CD4-positive, alpha-beta T cell (primary cell): ENCODE measurements around the gene PDE4B. TPM values are rescaled to one million over a fixed set of nuclear protein-coding genes. Genes with fewer than 3 reads are reported as not detected.

ENCODE experiments used
- ATAC-seq: fragments of 200-7000 bp; cut with Tn5 transposase; one replicate; pipeline ENCODE4 v1.10.0; 2022; ENCODE audit warnings: mild to moderate bottlenecking; ENCODE audit not compliant: poor library complexity
- CTCF ChIA-PET: fragments of 350-600 bp; sonication (Branson Sonifier 250); formaldehyde crosslinking; loops from one replicate; lab custom pipeline; 2021; ENCODE audit warnings: antibody characterized with exemption, inconsistent platforms; lab: Charles Lee
- POLR2A ChIA-PET: fragments of 350-600 bp; sonication (Branson Sonifier 250); formaldehyde crosslinking; loops from one replicate; lab custom pipeline; 2021; ENCODE audit warnings: antibody characterized with exemption, inconsistent platforms; lab: Charles Lee
- DNase-seq, 14 experiments: peaks; one replicate each; pipeline ENCODE4 v3.0.0-alpha.2; 2013 to 2020; ENCODE audit warnings: mixed read lengths in 2 of 14
- H3K27ac ChIP-seq, 2 donors: one replicate each; pipeline versions ENCODE4 v1.5.1 to v1.7.0; 2013; ENCODE audit warnings: low read length in 2 of 2, low read depth in 1 of 2, mild to moderate bottlenecking in 1 of 2
- H3K27me3 ChIP-seq, 2 experiments: 1 replicate in 1 of 2; 2 replicates in 1 of 2; pipeline versions ENCODE4 v1.6.1 to v1.7.0; 2013; ENCODE audit warnings: low read length in 2 of 2, control low read depth in 1 of 2, mild to moderate bottlenecking in 1 of 2, moderate library complexity in 1 of 2; ENCODE audit not compliant: insufficient read depth in 2 of 2, control insufficient read depth in 1 of 2
- H3K36me3 ChIP-seq: one replicate; pipeline ENCODE4 v1.6.1; 2013; ENCODE audit warnings: low read length, control low read depth; ENCODE audit not compliant: insufficient read depth
- H3K4me1 ChIP-seq: one replicate; pipeline ENCODE4 v1.6.1; 2013; ENCODE audit warnings: low read length, control low read depth; ENCODE audit not compliant: insufficient read depth
- H3K4me3 ChIP-seq: one replicate; pipeline ENCODE4 v1.5.1; 2013; ENCODE audit warnings: mild to moderate bottlenecking, low read length, moderate library complexity
- H3K9me3 ChIP-seq, 2 experiments: 1 replicate in 1 of 2; 2 replicates in 1 of 2; pipeline versions ENCODE4 v1.6.1 to v1.7.0; 2013; ENCODE audit warnings: low read length in 2 of 2, mild to moderate bottlenecking in 2 of 2, control low read depth in 1 of 2, moderate library complexity in 1 of 2; ENCODE audit not compliant: control insufficient read depth in 1 of 2, insufficient read depth in 1 of 2
- H3K27ac Mint-ChIP-seq: one replicate; pipeline ENCODE4 v1.8.0; 2020; ENCODE audit warnings: mixed read lengths
- H3K27me3 Mint-ChIP-seq: one replicate; pipeline ENCODE4 v1.8.0; 2021; ENCODE audit warnings: mixed read lengths
- H3K36me3 Mint-ChIP-seq: one replicate; pipeline ENCODE4 v1.8.0; 2021; ENCODE audit warnings: low read depth, mixed read lengths
- H3K4me1 Mint-ChIP-seq: one replicate; pipeline ENCODE4 v1.8.0; 2021; ENCODE audit warnings: low read depth, mixed read lengths
- H3K4me3 Mint-ChIP-seq: one replicate; pipeline ENCODE4 v1.8.0; 2020; ENCODE audit warnings: mild to moderate bottlenecking, mixed read lengths
- H3K9me3 Mint-ChIP-seq: one replicate; pipeline ENCODE4 v1.8.0; 2020; ENCODE audit warnings: mixed read lengths
- intact Hi-C, 2 experiments: fragments of 100-400 bp; cut with DNase I in 1 of 2; cut with micrococcal nuclease in 1 of 2; formaldehyde crosslinking; loops; one replicate each; pipeline versions ENCODE4 v1.15.1 to v1.9.0; 2023 to 2025; cut with DNase I, micrococcal nuclease
- total RNA-seq, 174 experiments: library from RNA in 2 of 174; stranded (reverse) in 2 of 174; gene quantifications; one replicate each; pipeline ENCODE4 v1.2.3 and lab custom pipeline; 2021 to 2026
- TF ChIP-seq, protein P1 (sequence below): fragments of 200-600 bp; IDR thresholded peaks from one replicate; pipeline ENCODE4 v1.8.0; 2022; ENCODE audit warnings: antibody characterized with exemption, mild to moderate bottlenecking

Gene PDE4B
- total RNA-seq, 2 experiments from 2014 or later = 155 to 159 TPM

DNA sequence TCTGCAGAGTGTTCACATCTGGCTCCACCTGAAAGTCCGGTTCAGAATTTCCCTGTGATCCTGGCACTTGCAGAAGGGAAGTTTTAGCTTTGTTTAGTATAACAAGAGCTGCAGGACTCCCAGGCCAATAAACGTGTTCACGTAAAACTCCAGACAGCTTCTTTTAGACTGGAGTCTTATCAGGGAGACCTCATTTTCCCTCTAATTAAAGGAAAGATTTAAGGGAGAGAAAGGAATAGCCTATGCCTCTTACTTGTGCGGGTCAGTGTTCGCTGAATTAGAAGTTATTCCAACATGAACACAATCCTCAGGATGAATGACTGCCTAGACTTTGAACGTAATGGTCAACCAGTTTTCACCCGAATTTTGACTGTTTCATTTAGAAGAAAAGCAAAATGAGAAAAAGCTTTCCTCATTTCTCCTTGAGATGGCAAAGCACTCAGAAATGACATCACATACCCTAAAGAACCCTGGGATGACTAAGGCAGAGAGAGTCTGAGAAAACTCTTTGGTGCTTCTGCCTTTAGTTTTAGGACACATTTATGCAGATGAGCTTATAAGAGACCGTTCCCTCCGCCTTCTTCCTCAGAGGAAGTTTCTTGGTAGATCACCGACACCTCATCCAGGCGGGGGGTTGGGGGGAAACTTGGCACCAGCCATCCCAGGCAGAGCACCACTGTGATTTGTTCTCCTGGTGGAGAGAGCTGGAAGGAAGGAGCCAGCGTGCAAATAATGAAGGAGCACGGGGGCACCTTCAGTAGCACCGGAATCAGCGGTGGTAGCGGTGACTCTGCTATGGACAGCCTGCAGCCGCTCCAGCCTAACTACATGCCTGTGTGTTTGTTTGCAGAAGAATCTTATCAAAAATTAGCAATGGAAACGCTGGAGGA is 539.2 kb downstream of the PDE4B start:
- CTCF ChIA-PET = interaction anchor here (1.1 to 5.0 kb wide), 9 partner anchors 13 to 114 kb away, joined by 3 to 35 read pairs (median 5); no protein-coding TSS in a partner anchor
- Histone ChIP-seq H3K4me3 (peak overlapping the region; percentile 85), H3K27me3 (no peaks in the 10 kb centered on the region), H3K36me3 (no peaks in the 10 kb centered on the region), H3K27ac (peak overlapping the region; percentile 48 to 82), H3K4me1 (peaks cover 30% of the 10 kb centered on the region), H3K9me3 (no peaks in the 10 kb centered on the region)
- Mint-ChIP-seq H3K4me1 (peaks cover 77% of the 10 kb centered on the region), H3K4me3 (peak overlapping the region; percentile 99), H3K9me3 (no peaks in the 10 kb centered on the region), H3K27me3 (no peaks in the 10 kb centered on the region), H3K36me3 (peaks cover 53% of the 10 kb centered on the region), H3K27ac (peak overlapping the region; percentile 99)
- intact Hi-C loops = loop anchor here (1.0 to 5.0 kb wide), 6 partner anchors 20 to 57 kb away; no protein-coding TSS in a partner anchor
- DNase-seq = peak in 13 of 14 experiments; percentile 23 to 80 (median 34)
- POLR2A ChIA-PET = interaction anchor here (0.9 to 10.9 kb wide), 23 partner anchors 10 to 1353 kb away, joined by 3 to 167 read pairs (median 5); partner anchors contain the start of gene GADD45A
- TF ChIP-seq, protein P1, sequence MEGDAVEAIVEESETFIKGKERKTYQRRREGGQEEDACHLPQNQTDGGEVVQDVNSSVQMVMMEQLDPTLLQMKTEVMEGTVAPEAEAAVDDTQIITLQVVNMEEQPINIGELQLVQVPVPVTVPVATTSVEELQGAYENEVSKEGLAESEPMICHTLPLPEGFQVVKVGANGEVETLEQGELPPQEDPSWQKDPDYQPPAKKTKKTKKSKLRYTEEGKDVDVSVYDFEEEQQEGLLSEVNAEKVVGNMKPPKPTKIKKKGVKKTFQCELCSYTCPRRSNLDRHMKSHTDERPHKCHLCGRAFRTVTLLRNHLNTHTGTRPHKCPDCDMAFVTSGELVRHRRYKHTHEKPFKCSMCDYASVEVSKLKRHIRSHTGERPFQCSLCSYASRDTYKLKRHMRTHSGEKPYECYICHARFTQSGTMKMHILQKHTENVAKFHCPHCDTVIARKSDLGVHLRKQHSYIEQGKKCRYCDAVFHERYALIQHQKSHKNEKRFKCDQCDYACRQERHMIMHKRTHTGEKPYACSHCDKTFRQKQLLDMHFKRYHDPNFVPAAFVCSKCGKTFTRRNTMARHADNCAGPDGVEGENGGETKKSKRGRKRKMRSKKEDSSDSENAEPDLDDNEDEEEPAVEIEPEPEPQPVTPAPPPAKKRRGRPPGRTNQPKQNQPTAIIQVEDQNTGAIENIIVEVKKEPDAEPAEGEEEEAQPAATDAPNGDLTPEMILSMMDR = no peak
- ATAC-seq = peak; percentile 22

DNA sequence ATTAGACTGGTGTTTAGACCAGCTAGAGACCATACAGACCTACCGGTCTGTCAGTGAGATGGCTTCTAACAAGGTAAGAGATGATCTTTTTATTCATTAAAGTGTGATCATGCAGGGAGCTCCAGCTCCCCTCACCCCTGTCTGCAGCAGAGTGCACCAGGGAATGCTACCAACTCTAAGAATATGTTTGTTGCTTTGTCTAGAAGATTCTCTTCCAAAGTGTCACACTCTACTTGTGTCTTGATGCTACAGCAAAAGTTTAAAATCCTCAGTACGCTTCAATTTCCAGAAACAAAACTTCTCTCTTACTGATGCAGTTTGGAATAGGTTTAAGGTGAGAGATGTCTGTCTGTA is 539.8 kb downstream of the PDE4B start:
- H3K27me3 ChIP-seq = no peaks in the 10 kb centered on the region
- H3K9me3 ChIP-seq = no peaks in the 10 kb centered on the region
- peaks cover 58% of the 10 kb centered on the region for H3K36me3 Mint-ChIP-seq
- DNase-seq (no peak), ATAC-seq (peak; percentile 0)
- H3K4me3 ChIP-seq = peak overlapping the region; percentile 85
- peak overlapping the region; percentile 99 for H3K27ac Mint-ChIP-seq
- peak overlapping the region; percentile 99 for H3K4me3 Mint-ChIP-seq
- H3K9me3 Mint-ChIP-seq = no peaks in the 10 kb centered on the region
- peaks cover 2% of the 10 kb centered on the region for H3K36me3 ChIP-seq
- ChIA-PET CTCF (interaction anchor here (1.1 to 5.0 kb wide), 9 partner anchors 12 to 114 kb away, joined by 3 to 35 read pairs (median 5); no protein-coding TSS in a partner anchor), POLR2A (interaction anchor here (0.9 to 10.9 kb wide), 21 partner anchors 9 to 1352 kb away, joined by 3 to 167 read pairs (median 6); partner anchors contain the start of gene GADD45A)
- peak overlapping the region; percentile 48 to 82 for H3K27ac ChIP-seq
- TF ChIP-seq, protein P1 = no peak
- H3K27me3 Mint-ChIP-seq = no peaks in the 10 kb centered on the region
- peaks cover 79% of the 10 kb centered on the region for H3K4me1 Mint-ChIP-seq
- H3K4me1 ChIP-seq = peaks cover 36% of the 10 kb centered on the region
- intact Hi-C loops = loop anchor here (1.0 to 5.0 kb wide), 6 partner anchors 20 to 58 kb away; no protein-coding TSS in a partner anchor

DNA sequence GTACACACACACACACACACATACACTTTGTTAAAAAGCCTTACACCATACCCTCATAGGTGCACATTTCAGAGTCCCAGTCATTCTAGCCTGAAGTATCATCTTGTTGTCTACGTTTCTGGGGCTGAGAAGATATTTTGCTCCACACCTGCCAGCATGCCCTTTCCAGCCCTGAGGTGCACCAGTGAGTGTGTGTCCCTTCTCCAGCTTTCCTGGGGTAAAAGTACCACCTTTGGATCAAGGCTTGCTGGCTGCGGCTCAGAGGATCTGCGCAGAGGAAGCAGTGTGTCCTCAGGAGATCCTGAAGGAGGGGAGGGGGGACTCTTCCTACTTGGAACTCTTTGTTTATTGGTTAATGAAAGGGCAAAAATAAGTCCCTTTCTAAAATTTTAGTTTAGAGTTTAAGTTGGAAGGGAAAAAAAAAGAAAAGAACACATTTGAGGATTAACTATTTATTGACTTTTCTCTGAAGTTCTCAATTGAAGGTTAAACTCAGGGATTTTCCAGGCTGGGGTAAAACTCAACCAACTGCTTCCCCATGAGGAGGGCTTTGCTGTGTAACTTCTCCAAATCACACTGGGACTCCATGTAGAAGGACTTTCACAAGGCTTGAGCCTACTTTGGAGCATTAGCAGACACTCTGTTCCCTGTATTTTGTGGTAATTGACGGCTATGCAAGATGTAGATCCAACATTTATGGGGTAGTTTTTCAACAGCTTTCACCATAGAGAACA is 540.9 kb downstream of the PDE4B start:
- peak overlapping the region; percentile 99 for H3K27ac Mint-ChIP-seq
- intact Hi-C loops = loop anchor here (2.0 to 5.0 kb wide), 3 partner anchors 39 to 59 kb away; no protein-coding TSS in a partner anchor
- Histone ChIP-seq H3K9me3 (no peaks in the 10 kb centered on the region), H3K27ac (peak overlapping the region; percentile 48 to 82), H3K4me3 (peak overlapping the region; percentile 85), H3K27me3 (no peaks in the 10 kb centered on the region), H3K36me3 (peaks cover 4% of the 10 kb centered on the region), H3K4me1 (peaks cover 38% of the 10 kb centered on the region)
- CTCF ChIA-PET = interaction anchor here (3.3 to 5.0 kb wide), 2 partner anchors 51 to 112 kb away, joined by 10 to 35 read pairs; no protein-coding TSS in a partner anchor
- no peak for ATAC-seq
- peak overlapping the region; percentile 99 for H3K4me3 Mint-ChIP-seq
- peak in 5 of 14 experiments; percentile 17 to 53 (median 42) for DNase-seq
- TF ChIP-seq, protein P1 = no peak
- H3K36me3 Mint-ChIP-seq = peaks cover 58% of the 10 kb centered on the region
- POLR2A ChIA-PET = interaction anchor here (1.0 to 10.9 kb wide), 10 partner anchors 9 to 113 kb away, joined by 3 to 167 read pairs (median 14); no protein-coding TSS in a partner anchor
- H3K4me1 Mint-ChIP-seq = peaks cover 77% of the 10 kb centered on the region
- H3K27me3 Mint-ChIP-seq = no peaks in the 10 kb centered on the region
- H3K9me3 Mint-ChIP-seq = no peaks in the 10 kb centered on the region
